Body of pancreas (tissue), 4 donors: ENCODE measurements around the gene CSF2RB. TPM values are rescaled to one million over a fixed set of nuclear protein-coding genes. Genes with fewer than 3 reads are reported as not detected.
A peak's percentile ranks its signal among the peaks of the same experiment; 100 is the strongest.

ENCODE experiments used
- ATAC-seq: fragments of 150-250 bp; one replicate; pipeline ENCODE4 v1.9.1; 2016
- DNase-seq, 4 donors: peaks; one replicate each; pipeline ENCODE4 v3.0.0-alpha.2; 2019
- H3K27ac ChIP-seq, 4 donors: fragments of 200-600 bp; sonication (generic); 1 replicate in 3 of 4; 2 replicates in 1 of 4; pipeline versions ENCODE4 v1.5.1 to v1.6.1; 2016 to 2019; ENCODE audit warnings: mild to moderate bottlenecking in 1 of 4, mixed read lengths in 1 of 4, moderate library complexity in 1 of 4
- H3K27me3 ChIP-seq, 2 donors: fragments of 200-600 bp; sonication (generic); one replicate each; pipeline ENCODE4 v1.6.0; 2016; ENCODE audit warnings: mild to moderate bottlenecking in 1 of 2
- H3K36me3 ChIP-seq, 2 donors: fragments of 200-600 bp; sonication (generic); replicated peaks in 1 of 2; 2 replicates each; pipeline ENCODE4 v1.5.1; 2016; ENCODE audit warnings: low read depth in 2 of 2; ENCODE audit not compliant: insufficient read depth in 1 of 2
- H3K4me1 ChIP-seq: fragments of 200-600 bp; sonication (generic); one replicate; pipeline ENCODE4 v1.6.0; 2016
- H3K4me3 ChIP-seq, 2 donors: fragments of 200-600 bp; sonication (generic); 1 replicate in 1 of 2; 2 replicates in 1 of 2; pipeline ENCODE4 v1.5.1; 2016 to 2019
- H3K9me3 ChIP-seq, 3 donors: fragments of 200-600 bp; sonication (generic); 1 replicate in 2 of 3; 2 replicates in 1 of 3; pipeline ENCODE4 v1.5.1; 2016
- CTCF ChIP-seq, 7 experiments: fragments of 450-650 bp in 4 of 7; fragments of 200-600 bp in 3 of 7; sonication (generic) in 3 of 7; IDR thresholded peaks; one replicate each; pipeline ENCODE4 v1.5.1; 2016 to 2019; ENCODE audit warnings: antibody characterized with exemption in 7 of 7
- POLR2A ChIP-seq, 3 donors: fragments of 450-650 bp; IDR thresholded peaks; one replicate each; pipeline ENCODE4 v1.6.1; 2016; ENCODE audit warnings: antibody characterized with exemption in 3 of 3, mild to moderate bottlenecking in 2 of 3
- WGBS, 2 donors: methylation state at CpG; one replicate each; pipeline ENCODE4 v1.1.5; 2017; 5-methylcytosine and 5-hydroxymethylcytosine counted together
- intact Hi-C: fragments of 100-400 bp; cut with DNase I; formaldehyde crosslinking; loops from one replicate; pipeline ENCODE4 v1.15.1; 2023
- total RNA-seq, 2 donors: library from RNA; depleted of rRNA; stranded (reverse); fragments of >200 nt; gene quantifications; one replicate each; pipeline ENCODE4 v1.1.0, GENCODE V29; 2016

CSF2RB gene
- total RNA-seq, 2 donors from 2014 or later: 2.0 to 2.9 TPM

- no peak for ATAC-seq
- 65 to 69% methylated on average over 3 of the region's 3 CpGs for WGBS, 2 donors
- H3K36me3 ChIP-seq: no peaks in the 10 kb centered on the region
- H3K4me1 ChIP-seq: no peaks in the 10 kb centered on the region
- TF ChIP-seq POLR2A (IDR thresholded peaks at IDR 0.05) (no peak), CTCF (IDR thresholded peaks at IDR 0.05) (no peak)
- H3K27me3 ChIP-seq: no peaks in the 10 kb centered on the region
- H3K4me3 ChIP-seq: no peak overlapping the region
- DNase-seq: no peak
- no peaks in the 10 kb centered on the region for H3K9me3 ChIP-seq
- no peak overlapping the region for H3K27ac ChIP-seq
- intact Hi-C loops: no loop called here
Measured at GRCh38 chr22:36893262-36893661, 20.2 kb upstream of the CSF2RB start.

GRCh38 chr22:36894266-36894665 is 19.2 kb upstream of the CSF2RB start:
- H3K27ac ChIP-seq: no peak overlapping the region
- peaks cover under 1% of the 10 kb centered on the region for H3K4me1 ChIP-seq
- DNase-seq (no peak), ATAC-seq (no peak)
- H3K27me3 ChIP-seq: no peaks in the 10 kb centered on the region
- no peaks in the 10 kb centered on the region for H3K9me3 ChIP-seq
- intact Hi-C loops: no loop called here
- no peak for TF ChIP-seq POLR2A (IDR thresholded peaks at IDR 0.05)
- no peak for TF ChIP-seq CTCF (IDR thresholded peaks at IDR 0.05)
- 79 to 100% methylated on average over 1 of the region's 1 CpG for WGBS, 2 donors
- no peaks in the 10 kb centered on the region for H3K36me3 ChIP-seq
- H3K4me3 ChIP-seq: no peak overlapping the region

- Histone ChIP-seq H3K27me3 (no peaks in the 10 kb centered on the region), H3K27ac (no peak overlapping the region), H3K4me1 (peaks cover 7% of the 10 kb centered on the region), H3K4me3 (no peak overlapping the region), H3K9me3 (no peaks in the 10 kb centered on the region), H3K36me3 (no peaks in the 10 kb centered on the region)
- TF ChIP-seq POLR2A (IDR thresholded peaks at IDR 0.05): no peak
- TF ChIP-seq CTCF (IDR thresholded peaks at IDR 0.05): no peak
- intact Hi-C loops: no loop called here
- 57 to 70% methylated on average over 2 to 3 of the region's 3 CpGs for WGBS, 2 donors
- ATAC-seq (no peak), DNase-seq (no peak)
Measured at GRCh38 chr22:36897611-36898010, 15.8 kb upstream of the CSF2RB start.

GRCh38 chr22:36898690-36899089 is 14.7 kb upstream of the CSF2RB start:
- TF ChIP-seq CTCF (IDR thresholded peaks at IDR 0.05) (no peak), POLR2A (IDR thresholded peaks at IDR 0.05) (no peak)
- no peaks in the 10 kb centered on the region for H3K9me3 ChIP-seq
- DNase-seq (no peak), ATAC-seq (no peak)
- no peaks in the 10 kb centered on the region for H3K27me3 ChIP-seq
- H3K4me3 ChIP-seq: no peak overlapping the region
- H3K4me1 ChIP-seq: peaks cover 7% of the 10 kb centered on the region
- intact Hi-C loops: no loop called here
- H3K36me3 ChIP-seq: no peaks in the 10 kb centered on the region
- H3K27ac ChIP-seq: no peak overlapping the region
- WGBS, 2 donors: 80 to 86% methylated on average over 4 of the region's 4 CpGs

- peak; percentile 38 for ATAC-seq
- H3K9me3 ChIP-seq: no peaks in the 10 kb centered on the region
- 38 to 50% methylated on average over 1 of the region's 1 CpG for WGBS, 2 donors
- peaks cover 7% of the 10 kb centered on the region for H3K4me1 ChIP-seq
- H3K4me3 ChIP-seq: no peak overlapping the region
- intact Hi-C loops: no loop called here
- DNase-seq: peak; percentile 40 to 72 (median 56)
- no peaks in the 10 kb centered on the region for H3K27me3 ChIP-seq
- H3K27ac ChIP-seq: no peak overlapping the region
- TF ChIP-seq CTCF (IDR thresholded peaks at IDR 0.05): no peak
- no peaks in the 10 kb centered on the region for H3K36me3 ChIP-seq
Measured at GRCh38 chr22:36899498-36899897, 13.9 kb upstream of the CSF2RB start.
